Measurements from ENCODE around the gene TEX9. TPM values are rescaled to one million over a fixed set of nuclear protein-coding genes. Genes with fewer than 3 reads are reported as not detected.
"Not testable (repeated sequence)": the region's sequence is repeated elsewhere in the genome, so short reads cannot be mapped to it uniquely, and the experiment has no call there.

The TEX9 gene
- total RNA-seq, 4 donors from 2014 or later = 4.2 to 9.2 (median 5.2) TPM

DNA sequence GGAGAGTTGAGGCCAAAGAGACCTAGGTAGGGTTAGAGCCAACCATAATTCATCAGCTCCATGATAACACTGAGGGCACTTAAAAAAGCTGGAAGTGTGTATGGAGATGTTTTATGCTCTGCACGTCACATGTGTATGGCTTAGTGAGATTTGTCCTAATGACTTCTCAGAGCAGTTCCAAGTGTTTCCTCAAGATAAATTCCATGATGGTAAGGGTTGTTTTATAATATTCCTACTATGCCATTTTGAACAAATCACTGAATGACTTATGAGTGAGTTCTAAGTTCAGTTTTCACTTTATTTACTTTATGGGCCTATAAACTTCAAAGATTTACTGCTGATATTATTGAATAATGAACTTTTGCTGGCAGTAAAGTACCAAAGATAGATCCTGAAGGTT lies 28.1 kb downstream of the TEX9 start:
- TF ChIP-seq POLR2A (IDR thresholded peaks at IDR 0.05) (no peak), EP300 (IDR thresholded peaks at IDR 0.05) (no peak), POLR2AphosphoS5 (IDR thresholded peaks at IDR 0.05) (no peak)
- TF ChIP-seq, protein P1, sequence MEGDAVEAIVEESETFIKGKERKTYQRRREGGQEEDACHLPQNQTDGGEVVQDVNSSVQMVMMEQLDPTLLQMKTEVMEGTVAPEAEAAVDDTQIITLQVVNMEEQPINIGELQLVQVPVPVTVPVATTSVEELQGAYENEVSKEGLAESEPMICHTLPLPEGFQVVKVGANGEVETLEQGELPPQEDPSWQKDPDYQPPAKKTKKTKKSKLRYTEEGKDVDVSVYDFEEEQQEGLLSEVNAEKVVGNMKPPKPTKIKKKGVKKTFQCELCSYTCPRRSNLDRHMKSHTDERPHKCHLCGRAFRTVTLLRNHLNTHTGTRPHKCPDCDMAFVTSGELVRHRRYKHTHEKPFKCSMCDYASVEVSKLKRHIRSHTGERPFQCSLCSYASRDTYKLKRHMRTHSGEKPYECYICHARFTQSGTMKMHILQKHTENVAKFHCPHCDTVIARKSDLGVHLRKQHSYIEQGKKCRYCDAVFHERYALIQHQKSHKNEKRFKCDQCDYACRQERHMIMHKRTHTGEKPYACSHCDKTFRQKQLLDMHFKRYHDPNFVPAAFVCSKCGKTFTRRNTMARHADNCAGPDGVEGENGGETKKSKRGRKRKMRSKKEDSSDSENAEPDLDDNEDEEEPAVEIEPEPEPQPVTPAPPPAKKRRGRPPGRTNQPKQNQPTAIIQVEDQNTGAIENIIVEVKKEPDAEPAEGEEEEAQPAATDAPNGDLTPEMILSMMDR (IDR thresholded peaks at IDR 0.05) = no peak
- ATAC-seq = no peak
- H3K4me1 ChIP-seq = no peaks in the 10 kb centered on the region
- no peak overlapping the region for H3K27ac ChIP-seq
- no peaks in the 10 kb centered on the region for H3K27me3 ChIP-seq
- H3K36me3 ChIP-seq = no peaks in the 10 kb centered on the region
- no peaks in the 10 kb centered on the region for H3K9me3 ChIP-seq
- 100% methylated on average over 1 of the region's 1 CpG for WGBS, 2 donors (ENCODE audit: low coverage in 1 of 2)
- H3K4me3 ChIP-seq = no peak overlapping the region

DNA sequence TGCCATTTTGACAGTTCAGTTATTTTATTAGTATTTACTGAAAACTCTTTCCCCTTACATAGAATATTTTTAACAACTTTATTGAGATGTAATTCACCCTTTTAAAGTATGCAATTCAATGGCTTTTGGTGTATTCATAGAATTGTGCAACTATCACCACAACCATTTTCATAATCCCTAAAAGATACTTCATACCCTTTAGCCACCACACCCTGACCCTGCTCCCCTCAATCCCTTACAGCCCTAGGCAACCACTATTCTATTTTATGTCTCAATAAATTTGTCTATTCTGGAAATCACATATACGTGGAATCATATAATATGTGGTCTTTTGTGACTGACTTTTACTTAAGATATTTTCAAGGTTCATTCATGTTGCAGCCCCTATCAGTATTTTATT lies 29.7 kb downstream of the TEX9 start:
- H3K9me3 ChIP-seq = no peaks in the 10 kb centered on the region
- H3K36me3 ChIP-seq = no peaks in the 10 kb centered on the region
- TF ChIP-seq, protein P1 (IDR thresholded peaks at IDR 0.05) = no peak
- no peak for TF ChIP-seq EP300 (IDR thresholded peaks at IDR 0.05)
- TF ChIP-seq POLR2A (IDR thresholded peaks at IDR 0.05) = no peak
- no peak for TF ChIP-seq POLR2AphosphoS5 (IDR thresholded peaks at IDR 0.05)
- H3K4me3 ChIP-seq = no peak overlapping the region
- ATAC-seq = no peak
- WGBS, 2 donors (ENCODE audit: low coverage in 1 of 2) = 91 to 94% methylated on average over 1 of the region's 1 CpG
- H3K27me3 ChIP-seq = no peaks in the 10 kb centered on the region
- H3K4me1 ChIP-seq = no peaks in the 10 kb centered on the region
- no peak overlapping the region for H3K27ac ChIP-seq

DNA sequence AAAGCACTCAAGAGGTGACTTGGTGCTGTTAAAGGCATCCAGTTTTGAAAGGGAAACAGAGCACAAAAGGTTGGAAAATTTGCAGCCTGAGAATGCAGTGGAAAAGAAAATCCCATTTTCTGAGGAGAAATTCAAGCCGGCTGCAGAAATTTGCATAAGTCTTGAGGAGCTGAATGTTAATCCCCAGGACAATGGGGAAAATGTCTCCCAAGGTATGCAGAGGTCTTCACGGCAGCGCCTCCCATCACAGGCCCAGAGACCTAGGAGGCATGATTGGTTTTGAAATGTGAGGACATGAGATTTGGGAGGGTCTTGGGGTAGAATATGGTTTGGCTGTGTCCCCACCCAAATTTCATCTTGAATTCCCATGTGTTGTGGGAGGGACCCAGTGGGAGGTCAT lies 32.1 kb downstream of the TEX9 start:
- not testable (repeated sequence) for H3K36me3 ChIP-seq, H3K27me3 ChIP-seq, H3K27ac ChIP-seq, H3K4me1 ChIP-seq, H3K4me3 ChIP-seq, ATAC-seq, H3K9me3 ChIP-seq
- 78 to 100% methylated on average over 2 to 3 of the region's 3 CpGs for WGBS, 2 donors (ENCODE audit: low coverage in 1 of 2)

DNA sequence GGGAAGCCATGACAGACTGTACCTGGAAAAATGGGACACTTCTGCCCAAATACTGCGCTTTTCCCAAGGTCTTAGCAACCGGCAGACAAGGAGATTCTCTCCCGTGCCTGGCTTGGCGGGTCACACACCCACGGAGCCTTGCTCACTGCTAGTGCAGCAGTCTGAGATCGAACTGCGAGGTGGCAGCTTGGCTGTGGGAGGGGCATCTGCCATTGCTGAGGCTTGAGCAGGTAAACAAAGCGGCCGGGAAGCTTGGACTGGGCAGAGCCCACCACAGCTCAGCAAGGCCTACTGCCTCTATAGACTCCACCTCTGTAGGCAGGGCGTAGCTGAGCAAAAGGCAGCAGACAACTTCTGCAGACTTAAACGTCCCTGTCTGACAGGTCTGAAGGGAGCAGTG lies 34.0 kb downstream of the TEX9 start:
- H3K36me3 ChIP-seq, H3K27me3 ChIP-seq, H3K4me3 ChIP-seq, H3K4me1 ChIP-seq, H3K9me3 ChIP-seq, ATAC-seq, H3K27ac ChIP-seq: not testable (repeated sequence)
- 89 to 100% methylated on average over 3 of the region's 11 CpGs for WGBS, 2 donors (ENCODE audit: low coverage in 1 of 2)

DNA sequence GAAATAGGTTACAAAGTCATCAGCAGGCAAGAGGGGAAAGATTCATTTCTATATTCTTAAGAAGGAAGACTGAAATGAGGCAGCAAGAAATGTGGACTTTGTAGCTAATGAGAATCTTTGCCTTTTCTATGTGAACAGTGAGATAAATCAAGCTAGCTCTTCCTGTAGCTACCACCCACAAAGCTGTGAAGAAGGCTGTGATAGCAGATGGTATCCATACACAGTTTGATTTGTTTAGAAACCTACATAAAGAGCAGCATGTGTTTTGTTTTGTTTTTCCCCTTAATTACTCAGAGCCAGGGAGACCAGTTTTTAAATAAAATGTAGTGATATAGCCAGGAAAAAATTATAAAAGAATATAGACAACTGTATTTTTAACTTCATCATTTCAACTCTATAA lies 45.5 kb downstream of the TEX9 start:
- Histone ChIP-seq H3K9me3 (no peaks in the 10 kb centered on the region), H3K4me3 (no peak overlapping the region), H3K27ac (no peak overlapping the region), H3K27me3 (no peaks in the 10 kb centered on the region), H3K36me3 (no peaks in the 10 kb centered on the region), H3K4me1 (no peaks in the 10 kb centered on the region)
- no peak for ATAC-seq
- TF ChIP-seq EP300 (IDR thresholded peaks at IDR 0.05) = no peak
- no peak for TF ChIP-seq POLR2A (IDR thresholded peaks at IDR 0.05)
- no peak for TF ChIP-seq POLR2AphosphoS5 (IDR thresholded peaks at IDR 0.05)
- TF ChIP-seq, protein P1 (IDR thresholded peaks at IDR 0.05) = no peak

- Histone ChIP-seq H3K4me3 (no peak overlapping the region), H3K27me3 (no peaks in the 10 kb centered on the region), H3K27ac (no peak overlapping the region), H3K9me3 (no peaks in the 10 kb centered on the region), H3K4me1 (no peaks in the 10 kb centered on the region), H3K36me3 (no peaks in the 10 kb centered on the region)
- 61 to 71% methylated on average over 2 of the region's 2 CpGs for WGBS, 2 donors (ENCODE audit: low coverage in 1 of 2)
- TF ChIP-seq EP300 (IDR thresholded peaks at IDR 0.05) (no peak), POLR2AphosphoS5 (IDR thresholded peaks at IDR 0.05) (no peak), POLR2A (IDR thresholded peaks at IDR 0.05) (no peak)
- TF ChIP-seq, protein P1 (IDR thresholded peaks at IDR 0.05) = no peak
- ATAC-seq = no peak
Measured at GRCh38 chr15:56411122-56411749, 46.0 kb downstream of the TEX9 start.

GRCh38 chr15:56413114-56413733 lies 48.0 kb downstream of the TEX9 start:
- H3K27me3 ChIP-seq, H3K36me3 ChIP-seq, H3K27ac ChIP-seq, H3K4me1 ChIP-seq, H3K9me3 ChIP-seq, H3K4me3 ChIP-seq, ATAC-seq: not testable (repeated sequence)
- 67 to 78% methylated on average over 1 of the region's 1 CpG for WGBS, 2 donors (ENCODE audit: low coverage in 1 of 2)

Measured in gastroesophageal sphincter (tissue), 4 donors.